ENCODE results near the gene NT5DC1. TPM values are rescaled to one million over a fixed set of nuclear protein-coding genes. Genes with fewer than 3 reads are reported as not detected.

NT5DC1 gene
- total RNA-seq, 2 donors from 2014 or later, result 35.1 to 41.6 TPM

GRCh38 chr6:116229287-116229913, 128.7 kb downstream of the NT5DC1 start:
- Mint-ChIP-seq H3K36me3 (no peaks in the 10 kb centered on the region), H3K9me3 (no peaks in the 10 kb centered on the region), H3K27ac (no peak overlapping the region)
- ATAC-seq (no peak), DNase-seq (ENCODE audit: low spot score in 2 of 2) (no peak)

GRCh38 chr6:116234689-116235088, 134.0 kb downstream of the NT5DC1 start:
- Mint-ChIP-seq H3K36me3 (no peaks in the 10 kb centered on the region), H3K27ac (no peak overlapping the region), H3K9me3 (no peaks in the 10 kb centered on the region)
- no peak for DNase-seq (ENCODE audit: low spot score in 2 of 2)
- no peak for ATAC-seq

- Mint-ChIP-seq H3K9me3 (no peaks in the 10 kb centered on the region), H3K36me3 (no peaks in the 10 kb centered on the region), H3K27ac (no peak overlapping the region)
- DNase-seq (ENCODE audit: low spot score in 2 of 2), result no peak
- no peak for ATAC-seq
Measured at GRCh38 chr6:116238083-116238482, 137.4 kb downstream of the NT5DC1 start.

GRCh38 chr6:116239256-116239655, 138.6 kb downstream of the NT5DC1 start:
- DNase-seq (ENCODE audit: low spot score in 2 of 2), result no peak
- H3K27ac Mint-ChIP-seq, result peak overlapping the region; percentile 57 to 68
- H3K9me3 Mint-ChIP-seq, result no peaks in the 10 kb centered on the region
- H3K36me3 Mint-ChIP-seq, result no peaks in the 10 kb centered on the region
- ATAC-seq, result no peak

- no peak for ATAC-seq
- Mint-ChIP-seq H3K36me3 (no peaks in the 10 kb centered on the region), H3K27ac (no peak overlapping the region), H3K9me3 (no peaks in the 10 kb centered on the region)
- no peak for DNase-seq (ENCODE audit: low spot score in 2 of 2)
Measured at GRCh38 chr6:116239856-116240255, 139.2 kb downstream of the NT5DC1 start.

GRCh38 chr6:116244284-116244683, 143.6 kb downstream of the NT5DC1 start:
- H3K9me3 Mint-ChIP-seq, result no peaks in the 10 kb centered on the region

GRCh38 chr6:116246089-116246488, 145.4 kb downstream of the NT5DC1 start:
- no peak for DNase-seq (ENCODE audit: low spot score in 2 of 2)
- H3K36me3 Mint-ChIP-seq, result peaks cover 8 to 12% of the 10 kb centered on the region in 2 donors
- no peak overlapping the region for H3K27ac Mint-ChIP-seq
- no peak for ATAC-seq
- H3K9me3 Mint-ChIP-seq, result no peaks in the 10 kb centered on the region

More at GRCh38 chr6:116244284-116244683, 143.6 kb downstream of the NT5DC1 start:
- DNase-seq (ENCODE audit: low spot score in 2 of 2), result no peak
- H3K36me3 Mint-ChIP-seq, result no peaks in the 10 kb centered on the region
- no peak for ATAC-seq
- no peak overlapping the region for H3K27ac Mint-ChIP-seq

- no peak for DNase-seq (ENCODE audit: low spot score in 2 of 2)
- no peak for ATAC-seq
- H3K27ac Mint-ChIP-seq, result no peak overlapping the region
- H3K9me3 Mint-ChIP-seq, result peaks cover 0 to 1% of the 10 kb centered on the region in 2 donors
- H3K36me3 Mint-ChIP-seq, result peaks cover 8 to 21% of the 10 kb centered on the region in 2 donors
Measured at GRCh38 chr6:116247285-116247684, 146.6 kb downstream of the NT5DC1 start.

GRCh38 chr6:116248577-116248976, 147.9 kb downstream of the NT5DC1 start:
- DNase-seq (ENCODE audit: low spot score in 2 of 2), result no peak
- Mint-ChIP-seq H3K27ac (no peak overlapping the region), H3K36me3 (peaks cover 8 to 23% of the 10 kb centered on the region in 2 donors), H3K9me3 (peaks cover 0 to 3% of the 10 kb centered on the region in 2 donors)
- ATAC-seq, result no peak

- H3K27ac Mint-ChIP-seq, result peak overlapping the region in 1 of 2 donors; percentile 46
- ATAC-seq, result no peak
Measured at GRCh38 chr6:116251568-116252384, 151.1 kb downstream of the NT5DC1 start.

GRCh38 chr6:116253188-116253504, 152.5 kb downstream of the NT5DC1 start:
- DNase-seq (ENCODE audit: low spot score in 2 of 2), result no peak
- H3K36me3 Mint-ChIP-seq, result peaks cover 8 to 23% of the 10 kb centered on the region in 2 donors
- H3K27ac Mint-ChIP-seq, result no peak overlapping the region
- no peak for ATAC-seq
- H3K9me3 Mint-ChIP-seq, result peaks cover 0 to 3% of the 10 kb centered on the region in 2 donors

More at GRCh38 chr6:116251568-116252384, 151.1 kb downstream of the NT5DC1 start:
- peaks cover 8 to 23% of the 10 kb centered on the region in 2 donors for H3K36me3 Mint-ChIP-seq
- DNase-seq (ENCODE audit: low spot score in 2 of 2), result no peak
- H3K9me3 Mint-ChIP-seq, result peaks cover 0 to 3% of the 10 kb centered on the region in 2 donors

GRCh38 chr6:116253505-116254296, 153.0 kb downstream of the NT5DC1 start, which contains the start of gene TSPYL4:
Gene TSPYL4 (minus strand): TSS chr6:116254075. CDS start chr6:116254008, 67 bp downstream.
- ATAC-seq (peak; percentile 99 to 100), DNase-seq (ENCODE audit: low spot score in 2 of 2) (peak; percentile 79 to 89)
- Mint-ChIP-seq H3K9me3 (peaks cover 0 to 3% of the 10 kb centered on the region in 2 donors), H3K36me3 (peaks cover 8 to 23% of the 10 kb centered on the region in 2 donors), H3K27ac (no peak within 1 kb of the TSS)

GRCh38 chr6:116254297-116255056, 153.8 kb downstream of the NT5DC1 start:
- DNase-seq (ENCODE audit: low spot score in 2 of 2) (no peak), ATAC-seq (peak in 1 of 2 donors; percentile 21)
- H3K9me3 Mint-ChIP-seq, result peaks cover 0 to 3% of the 10 kb centered on the region in 2 donors
- peaks cover 8 to 23% of the 10 kb centered on the region in 2 donors for H3K36me3 Mint-ChIP-seq
- H3K27ac Mint-ChIP-seq, result no peak overlapping the region

- peaks cover 0 to 3% of the 10 kb centered on the region in 2 donors for H3K9me3 Mint-ChIP-seq
- ATAC-seq, result no peak
- H3K27ac Mint-ChIP-seq, result no peak overlapping the region
- peaks cover 9 to 18% of the 10 kb centered on the region in 2 donors for H3K36me3 Mint-ChIP-seq
- no peak for DNase-seq (ENCODE audit: low spot score in 2 of 2)
Measured at GRCh38 chr6:116255246-116255800, 154.7 kb downstream of the NT5DC1 start.

- DNase-seq (ENCODE audit: low spot score in 2 of 2), result no peak
- no peak overlapping the region for H3K27ac Mint-ChIP-seq
- peaks cover 0 to 3% of the 10 kb centered on the region in 2 donors for H3K9me3 Mint-ChIP-seq
- no peak for ATAC-seq
- peaks cover 8% of the 10 kb centered on the region in 2 donors for H3K36me3 Mint-ChIP-seq
Measured at GRCh38 chr6:116256694-116257093, 156.0 kb downstream of the NT5DC1 start.

- DNase-seq (ENCODE audit: low spot score in 2 of 2) (no peak), ATAC-seq (no peak)
- H3K9me3 Mint-ChIP-seq, result peaks cover 0 to 8% of the 10 kb centered on the region in 2 donors
- no peak overlapping the region for H3K27ac Mint-ChIP-seq
- peaks cover 13 to 27% of the 10 kb centered on the region in 2 donors for H3K36me3 Mint-ChIP-seq
Measured at GRCh38 chr6:116258520-116258919, 157.9 kb downstream of the NT5DC1 start.
